Muscle layer of colon (tissue), 2 donors: ENCODE results near the gene ZMAT3.
A peak's percentile ranks its signal among the peaks of the same experiment; 100 is the strongest.
"Not testable (repeated sequence)": the region's sequence is repeated elsewhere in the genome, so short reads cannot be mapped to it uniquely, and the experiment has no call there.

Experiments
- H3K27ac ChIP-seq: one replicate; pipeline ENCODE4 v1.7.0; 2013; ENCODE audit warnings: low read depth, mild to moderate bottlenecking, low read length, moderate library complexity
- H3K27me3 ChIP-seq, 2 donors: one replicate each; pipeline ENCODE4 v1.7.0; 2013; ENCODE audit warnings: low read length in 2 of 2, mild to moderate bottlenecking in 2 of 2; ENCODE audit not compliant: insufficient read depth in 2 of 2, control insufficient read depth in 1 of 2
- H3K36me3 ChIP-seq: one replicate; pipeline ENCODE4 v1.7.0; 2013; ENCODE audit warnings: mild to moderate bottlenecking, low read length; ENCODE audit not compliant: insufficient read depth
- H3K4me1 ChIP-seq: one replicate; pipeline ENCODE4 v1.7.0; 2013; ENCODE audit warnings: mild to moderate bottlenecking, low read length; ENCODE audit not compliant: insufficient read depth
- H3K4me3 ChIP-seq, 2 donors: one replicate each; pipeline ENCODE4 v1.7.0; 2013; ENCODE audit warnings: low read length in 2 of 2, low read depth in 1 of 2, mild to moderate bottlenecking in 1 of 2, moderate library complexity in 1 of 2
- H3K9ac ChIP-seq: one replicate; pipeline ENCODE4 v1.7.0; 2013; ENCODE audit warnings: low read length
- H3K9me3 ChIP-seq: one replicate; pipeline ENCODE4 v1.7.0; 2013; ENCODE audit warnings: mild to moderate bottlenecking, low read length
- donor health status: abdominal sarcoma.
- donor health status: Adenocarcinoma of cecum.

Gene ZMAT3

DNA sequence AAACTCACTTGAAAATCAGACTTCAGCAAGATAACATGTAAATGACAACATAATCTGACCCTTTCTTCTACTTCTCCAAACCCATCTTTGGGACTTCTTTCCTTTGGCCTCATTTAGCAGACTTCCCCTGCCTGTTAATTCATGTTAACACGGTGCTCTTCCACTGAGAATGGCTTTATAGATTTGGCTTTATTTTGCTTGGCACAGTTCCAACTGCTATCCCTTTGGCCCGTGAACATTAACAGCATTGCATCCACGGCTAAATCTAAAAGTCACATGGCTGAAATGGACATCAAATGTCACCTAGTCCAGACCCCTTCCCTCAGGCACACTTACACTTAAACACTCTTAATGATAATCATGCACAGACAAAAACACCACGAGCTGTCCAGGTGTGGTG, 3.8 kb downstream of the ZMAT3 start:
- no peaks in the 10 kb centered on the region for H3K27me3 ChIP-seq
- no peak overlapping the region for H3K4me3 ChIP-seq
- no peak overlapping the region for H3K9ac ChIP-seq
- H3K27ac ChIP-seq, result no peak overlapping the region
- peaks cover 8% of the 10 kb centered on the region for H3K4me1 ChIP-seq
- no peaks in the 10 kb centered on the region for H3K9me3 ChIP-seq
- H3K36me3 ChIP-seq, result peaks cover 10% of the 10 kb centered on the region

GRCh38 chr3:179067291-179067690, 4.3 kb downstream of the ZMAT3 start:
- Histone ChIP-seq H3K36me3 (peaks cover 10% of the 10 kb centered on the region), H3K9ac (no peak overlapping the region), H3K27ac (no peak overlapping the region), H3K4me1 (peaks cover 8% of the 10 kb centered on the region), H3K9me3 (no peaks in the 10 kb centered on the region), H3K27me3 (no peaks in the 10 kb centered on the region), H3K4me3 (no peak overlapping the region)

DNA sequence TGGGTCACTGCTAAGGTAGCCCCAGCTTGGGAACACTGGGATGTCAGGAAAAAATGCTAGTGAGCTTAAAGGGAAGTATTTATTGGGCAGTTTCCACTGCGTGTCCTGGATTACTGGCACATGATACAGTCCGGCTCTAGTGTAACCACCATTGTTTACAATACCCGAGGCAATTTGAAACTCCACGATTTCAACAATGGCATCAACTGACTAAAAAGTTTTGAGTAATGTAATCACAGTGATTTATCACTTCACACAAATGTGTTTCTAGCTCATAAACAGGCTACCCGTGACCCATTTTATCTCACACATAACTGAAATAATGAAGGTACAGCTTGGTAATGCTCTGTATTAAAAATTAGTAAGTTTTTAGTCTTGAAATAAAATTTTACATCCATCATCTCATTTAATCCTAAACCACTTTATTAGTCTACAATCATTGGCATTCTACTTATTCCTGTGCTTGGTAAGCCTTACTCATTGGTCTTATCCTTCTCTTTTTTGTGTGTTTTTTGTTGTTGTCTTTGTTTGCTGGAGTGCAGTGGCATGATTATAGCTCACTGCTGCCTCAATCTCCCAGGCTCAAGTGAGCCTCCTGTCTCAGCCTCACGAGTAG, 7.6 kb downstream of the ZMAT3 start:
- Histone ChIP-seq H3K4me3 (no peak overlapping the region), H3K27ac (no peak overlapping the region), H3K9me3 (no peaks in the 10 kb centered on the region), H3K36me3 (peaks cover 10% of the 10 kb centered on the region), H3K27me3 (no peaks in the 10 kb centered on the region), H3K9ac (no peak overlapping the region), H3K4me1 (peaks cover 8% of the 10 kb centered on the region)

DNA sequence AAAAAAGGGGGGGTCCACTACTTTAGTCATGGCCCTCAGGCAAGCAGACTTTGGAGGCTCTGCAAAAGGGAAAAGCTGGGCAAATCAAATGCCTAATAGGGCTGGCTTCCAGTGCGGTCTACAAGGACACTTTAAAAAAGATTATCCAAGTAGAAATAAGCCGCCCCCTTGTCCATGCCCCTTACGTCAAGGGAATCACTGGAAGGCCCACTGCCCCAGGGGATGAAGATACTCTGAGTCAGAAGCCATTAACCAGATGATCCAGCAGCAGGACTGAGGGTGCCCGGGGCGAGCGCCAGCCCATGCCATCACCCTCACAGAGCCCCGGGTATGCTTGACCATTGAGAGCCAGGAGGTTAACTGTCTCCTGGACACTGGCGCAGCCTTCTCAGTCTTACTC, 15.3 kb downstream of the ZMAT3 start:
- Histone ChIP-seq H3K27ac (no peak overlapping the region), H3K36me3 (no peaks in the 10 kb centered on the region), H3K9ac (no peak overlapping the region), H3K4me1 (no peaks in the 10 kb centered on the region), H3K9me3 (no peaks in the 10 kb centered on the region), H3K4me3 (no peak overlapping the region), H3K27me3 (no peaks in the 10 kb centered on the region)

DNA sequence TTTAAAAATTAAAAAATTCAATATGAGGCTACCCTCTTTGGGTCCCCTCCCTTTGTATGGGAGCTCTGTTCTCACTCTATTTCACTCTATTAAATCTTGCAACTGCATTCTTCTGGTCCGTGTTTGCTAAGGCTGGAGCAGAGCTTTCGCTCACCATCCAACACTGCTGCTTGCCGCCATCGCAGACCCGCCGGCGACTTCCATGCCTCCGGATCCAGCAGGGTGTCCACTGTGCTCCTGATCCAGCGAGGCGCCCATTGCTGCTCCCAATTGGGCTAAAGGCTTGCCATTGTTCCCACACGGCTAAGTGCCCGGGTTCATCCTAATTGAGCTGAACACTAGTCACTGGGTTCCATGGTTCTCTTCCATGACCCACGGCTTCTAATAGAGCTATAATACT, 17.0 kb downstream of the ZMAT3 start:
- H3K4me1 ChIP-seq, H3K9ac ChIP-seq, H3K27me3 ChIP-seq, H3K9me3 ChIP-seq, H3K4me3 ChIP-seq, H3K27ac ChIP-seq, H3K36me3 ChIP-seq: not testable (repeated sequence)

- Histone ChIP-seq H3K9ac (no peak overlapping the region), H3K36me3 (no peaks in the 10 kb centered on the region)
These were observed 24.9 kb downstream of the ZMAT3 start for GRCh38 chr3:179046497-179047353.

DNA sequence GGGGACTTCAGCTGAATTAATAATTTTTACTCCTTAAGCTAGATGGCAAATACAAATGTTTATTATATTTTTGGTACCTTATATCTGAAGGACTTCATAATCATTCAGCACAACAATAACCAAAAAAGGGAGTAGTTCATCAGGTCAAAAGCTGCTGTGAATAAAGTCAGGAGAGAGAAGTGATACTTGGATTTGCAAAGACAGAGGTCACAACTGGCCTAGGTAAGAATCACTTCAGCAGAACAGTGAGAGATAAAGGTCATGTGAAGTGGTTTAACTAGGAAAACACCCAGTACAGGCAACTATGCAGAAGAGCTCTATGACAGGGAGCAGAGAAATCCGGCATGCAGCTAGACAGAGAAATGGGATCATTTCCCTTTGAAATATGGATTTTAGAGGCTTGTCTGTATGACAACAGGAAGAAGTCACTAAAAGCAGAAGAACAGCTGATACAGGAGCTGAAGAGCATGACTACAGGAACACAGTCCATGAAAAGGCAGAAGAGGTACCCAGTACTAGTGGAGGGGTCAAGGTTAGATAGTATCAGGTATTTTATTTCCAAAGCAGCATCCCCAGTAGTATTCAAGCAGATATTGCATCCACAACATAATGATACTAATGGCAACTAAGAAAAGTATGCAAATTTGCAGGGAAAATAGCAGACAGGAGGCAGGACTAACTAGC, 25.7 kb downstream of the ZMAT3 start:
- Histone ChIP-seq H3K9ac (no peak overlapping the region), H3K36me3 (no peaks in the 10 kb centered on the region)

More at GRCh38 chr3:179046497-179047353, 24.9 kb downstream of the ZMAT3 start:
- H3K4me1 ChIP-seq, result no peaks in the 10 kb centered on the region
- no peak overlapping the region for H3K27ac ChIP-seq
- no peak overlapping the region for H3K4me3 ChIP-seq
- H3K27me3 ChIP-seq, result no peaks in the 10 kb centered on the region
- H3K9me3 ChIP-seq, result no peaks in the 10 kb centered on the region

DNA sequence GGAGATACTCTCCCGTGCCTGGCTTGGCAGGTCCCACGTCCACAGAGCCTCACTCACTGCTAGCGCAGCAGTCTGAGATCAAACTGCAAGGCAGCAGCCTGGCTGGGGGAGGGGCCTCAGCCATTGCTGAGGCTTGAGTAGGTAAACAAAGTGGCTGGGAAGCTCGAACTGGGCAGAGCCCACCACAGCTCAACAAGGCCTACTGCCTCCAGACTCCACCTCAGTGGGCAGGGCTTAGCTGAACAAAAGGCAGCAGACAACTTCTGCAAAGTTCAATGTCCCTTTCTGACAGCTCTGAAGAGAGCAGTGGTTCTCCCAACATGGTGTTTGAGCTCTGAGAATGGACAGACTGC, 32.7 kb downstream of the ZMAT3 start:
- not testable (repeated sequence) for H3K27ac ChIP-seq, H3K9ac ChIP-seq, H3K27me3 ChIP-seq, H3K36me3 ChIP-seq, H3K9me3 ChIP-seq, H3K4me3 ChIP-seq
- H3K4me1 ChIP-seq, result peaks cover 19% of the 10 kb centered on the region

More for the DNA sequence above, 25.7 kb downstream of the ZMAT3 start:
- Histone ChIP-seq H3K9me3 (no peaks in the 10 kb centered on the region), H3K27ac (no peak overlapping the region), H3K27me3 (no peaks in the 10 kb centered on the region), H3K4me3 (no peak overlapping the region), H3K4me1 (no peaks in the 10 kb centered on the region)

GRCh38 chr3:179038216-179038898, 33.3 kb downstream of the ZMAT3 start:
- Histone ChIP-seq H3K27ac (no peak overlapping the region), H3K4me1 (peaks cover 23% of the 10 kb centered on the region), H3K9me3 (no peaks in the 10 kb centered on the region)

GRCh38 chr3:179037351-179037750, 34.3 kb downstream of the ZMAT3 start:
- Histone ChIP-seq H3K27me3 (no peaks in the 10 kb centered on the region), H3K4me3 (peak overlapping the region in 1 of 2 donors; percentile 9), H3K27ac (no peak overlapping the region), H3K4me1 (peaks cover 23% of the 10 kb centered on the region), H3K9ac (no peak overlapping the region), H3K36me3 (no peaks in the 10 kb centered on the region), H3K9me3 (no peaks in the 10 kb centered on the region)

More at GRCh38 chr3:179038216-179038898, 33.3 kb downstream of the ZMAT3 start:
- Histone ChIP-seq H3K4me3 (no peak overlapping the region), H3K27me3 (no peaks in the 10 kb centered on the region), H3K36me3 (no peaks in the 10 kb centered on the region), H3K9ac (no peak overlapping the region)

- Histone ChIP-seq H3K27me3 (no peaks in the 10 kb centered on the region), H3K9me3 (no peaks in the 10 kb centered on the region), H3K36me3 (no peaks in the 10 kb centered on the region), H3K4me3 (no peak overlapping the region), H3K27ac (no peak overlapping the region), H3K9ac (no peak overlapping the region), H3K4me1 (peaks cover 23% of the 10 kb centered on the region)
These were observed 34.8 kb downstream of the ZMAT3 start for GRCh38 chr3:179036626-179037300.
